ENCODE data around the gene KIAA1143.

- TF ChIP-seq, protein P1, sequence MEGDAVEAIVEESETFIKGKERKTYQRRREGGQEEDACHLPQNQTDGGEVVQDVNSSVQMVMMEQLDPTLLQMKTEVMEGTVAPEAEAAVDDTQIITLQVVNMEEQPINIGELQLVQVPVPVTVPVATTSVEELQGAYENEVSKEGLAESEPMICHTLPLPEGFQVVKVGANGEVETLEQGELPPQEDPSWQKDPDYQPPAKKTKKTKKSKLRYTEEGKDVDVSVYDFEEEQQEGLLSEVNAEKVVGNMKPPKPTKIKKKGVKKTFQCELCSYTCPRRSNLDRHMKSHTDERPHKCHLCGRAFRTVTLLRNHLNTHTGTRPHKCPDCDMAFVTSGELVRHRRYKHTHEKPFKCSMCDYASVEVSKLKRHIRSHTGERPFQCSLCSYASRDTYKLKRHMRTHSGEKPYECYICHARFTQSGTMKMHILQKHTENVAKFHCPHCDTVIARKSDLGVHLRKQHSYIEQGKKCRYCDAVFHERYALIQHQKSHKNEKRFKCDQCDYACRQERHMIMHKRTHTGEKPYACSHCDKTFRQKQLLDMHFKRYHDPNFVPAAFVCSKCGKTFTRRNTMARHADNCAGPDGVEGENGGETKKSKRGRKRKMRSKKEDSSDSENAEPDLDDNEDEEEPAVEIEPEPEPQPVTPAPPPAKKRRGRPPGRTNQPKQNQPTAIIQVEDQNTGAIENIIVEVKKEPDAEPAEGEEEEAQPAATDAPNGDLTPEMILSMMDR (IDR thresholded peaks at IDR 0.05), result no peak
- TF ChIP-seq POLR2A (IDR thresholded peaks at IDR 0.05), result no peak
Observed at GRCh38 chr3:44762170-44762677, 805 bp upstream of the KIAA1143 start.

Data from body of pancreas (tissue), 4 donors.